Measurements from ENCODE around the gene FRRS1.
A peak's percentile ranks its signal among the peaks of the same experiment; 100 is the strongest.

FRRS1 gene, protein sequence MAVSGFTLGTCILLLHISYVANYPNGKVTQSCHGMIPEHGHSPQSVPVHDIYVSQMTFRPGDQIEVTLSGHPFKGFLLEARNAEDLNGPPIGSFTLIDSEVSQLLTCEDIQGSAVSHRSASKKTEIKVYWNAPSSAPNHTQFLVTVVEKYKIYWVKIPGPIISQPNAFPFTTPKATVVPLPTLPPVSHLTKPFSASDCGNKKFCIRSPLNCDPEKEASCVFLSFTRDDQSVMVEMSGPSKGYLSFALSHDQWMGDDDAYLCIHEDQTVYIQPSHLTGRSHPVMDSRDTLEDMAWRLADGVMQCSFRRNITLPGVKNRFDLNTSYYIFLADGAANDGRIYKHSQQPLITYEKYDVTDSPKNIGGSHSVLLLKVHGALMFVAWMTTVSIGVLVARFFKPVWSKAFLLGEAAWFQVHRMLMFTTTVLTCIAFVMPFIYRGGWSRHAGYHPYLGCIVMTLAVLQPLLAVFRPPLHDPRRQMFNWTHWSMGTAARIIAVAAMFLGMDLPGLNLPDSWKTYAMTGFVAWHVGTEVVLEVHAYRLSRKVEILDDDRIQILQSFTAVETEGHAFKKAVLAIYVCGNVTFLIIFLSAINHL

GRCh38 chr1:99766378-99766800 lies at the start of gene FRRS1:
Gene FRRS1 (minus strand): TSS chr1:99766635. CDS start chr1:99748768, 17,867 bp downstream.
- TF ChIP-seq, protein P1, sequence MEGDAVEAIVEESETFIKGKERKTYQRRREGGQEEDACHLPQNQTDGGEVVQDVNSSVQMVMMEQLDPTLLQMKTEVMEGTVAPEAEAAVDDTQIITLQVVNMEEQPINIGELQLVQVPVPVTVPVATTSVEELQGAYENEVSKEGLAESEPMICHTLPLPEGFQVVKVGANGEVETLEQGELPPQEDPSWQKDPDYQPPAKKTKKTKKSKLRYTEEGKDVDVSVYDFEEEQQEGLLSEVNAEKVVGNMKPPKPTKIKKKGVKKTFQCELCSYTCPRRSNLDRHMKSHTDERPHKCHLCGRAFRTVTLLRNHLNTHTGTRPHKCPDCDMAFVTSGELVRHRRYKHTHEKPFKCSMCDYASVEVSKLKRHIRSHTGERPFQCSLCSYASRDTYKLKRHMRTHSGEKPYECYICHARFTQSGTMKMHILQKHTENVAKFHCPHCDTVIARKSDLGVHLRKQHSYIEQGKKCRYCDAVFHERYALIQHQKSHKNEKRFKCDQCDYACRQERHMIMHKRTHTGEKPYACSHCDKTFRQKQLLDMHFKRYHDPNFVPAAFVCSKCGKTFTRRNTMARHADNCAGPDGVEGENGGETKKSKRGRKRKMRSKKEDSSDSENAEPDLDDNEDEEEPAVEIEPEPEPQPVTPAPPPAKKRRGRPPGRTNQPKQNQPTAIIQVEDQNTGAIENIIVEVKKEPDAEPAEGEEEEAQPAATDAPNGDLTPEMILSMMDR (IDR thresholded peaks at IDR 0.05; ENCODE audit: extremely low read depth, missing control alignments): peak; percentile 3
- DNase-seq (ENCODE audit: low spot score): peak; percentile 66

DNA sequence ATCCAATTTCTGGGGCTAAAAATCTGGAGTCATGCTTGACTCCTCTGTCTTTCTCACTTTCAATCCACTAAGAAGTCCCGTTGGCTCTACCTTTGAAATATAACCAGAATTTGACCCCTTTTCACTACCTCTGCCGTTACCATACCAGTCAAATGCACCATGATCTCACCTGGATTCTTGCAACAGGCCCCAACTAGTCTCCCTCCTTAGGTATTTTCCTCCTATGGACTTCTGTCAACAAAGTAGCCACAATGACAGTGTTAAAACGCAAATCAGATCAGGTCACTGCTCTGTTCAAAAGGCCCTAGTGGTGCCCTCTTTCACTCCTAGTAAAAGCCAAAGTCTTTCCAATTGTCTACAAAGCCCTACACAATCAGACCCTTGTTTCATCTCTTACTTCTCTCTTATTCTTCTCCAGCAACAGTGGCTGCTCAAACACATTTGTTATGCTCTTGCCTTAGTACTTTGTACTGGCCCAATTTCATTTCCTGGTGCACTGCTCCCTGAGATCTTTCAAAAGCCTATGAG lies 48.0 kb upstream of the FRRS1 start:
- TF ChIP-seq, protein P1 (IDR thresholded peaks at IDR 0.05; ENCODE audit: extremely low read depth, missing control alignments): no peak
- DNase-seq (ENCODE audit: low spot score): no peak

DNA sequence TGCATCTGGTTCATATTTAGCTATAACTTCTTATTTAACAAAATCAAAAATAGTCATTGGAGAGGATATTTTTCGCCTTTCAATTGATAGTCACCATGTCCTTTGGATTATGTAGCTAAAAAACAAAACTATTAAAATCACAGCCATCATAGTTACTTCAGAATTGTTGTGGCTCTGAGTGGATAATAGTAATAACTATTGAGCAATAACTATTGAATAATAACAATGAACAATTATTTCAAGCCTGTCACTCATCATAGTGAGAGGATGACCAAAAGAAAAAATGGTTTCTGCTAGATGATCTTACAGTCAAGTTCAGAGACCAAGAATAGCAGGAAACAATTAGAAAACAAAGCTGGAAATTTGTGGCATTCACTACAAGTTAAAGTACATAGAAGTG lies 45.3 kb upstream of the FRRS1 start:
- TF ChIP-seq, protein P1 (IDR thresholded peaks at IDR 0.05; ENCODE audit: extremely low read depth, missing control alignments): no peak
- DNase-seq (ENCODE audit: low spot score): no peak

GRCh38 chr1:99811075-99811474 lies 44.6 kb upstream of the FRRS1 start:
- TF ChIP-seq, protein P1 (IDR thresholded peaks at IDR 0.05; ENCODE audit: extremely low read depth, missing control alignments): no peak
- no peak for DNase-seq (ENCODE audit: low spot score)

DNA sequence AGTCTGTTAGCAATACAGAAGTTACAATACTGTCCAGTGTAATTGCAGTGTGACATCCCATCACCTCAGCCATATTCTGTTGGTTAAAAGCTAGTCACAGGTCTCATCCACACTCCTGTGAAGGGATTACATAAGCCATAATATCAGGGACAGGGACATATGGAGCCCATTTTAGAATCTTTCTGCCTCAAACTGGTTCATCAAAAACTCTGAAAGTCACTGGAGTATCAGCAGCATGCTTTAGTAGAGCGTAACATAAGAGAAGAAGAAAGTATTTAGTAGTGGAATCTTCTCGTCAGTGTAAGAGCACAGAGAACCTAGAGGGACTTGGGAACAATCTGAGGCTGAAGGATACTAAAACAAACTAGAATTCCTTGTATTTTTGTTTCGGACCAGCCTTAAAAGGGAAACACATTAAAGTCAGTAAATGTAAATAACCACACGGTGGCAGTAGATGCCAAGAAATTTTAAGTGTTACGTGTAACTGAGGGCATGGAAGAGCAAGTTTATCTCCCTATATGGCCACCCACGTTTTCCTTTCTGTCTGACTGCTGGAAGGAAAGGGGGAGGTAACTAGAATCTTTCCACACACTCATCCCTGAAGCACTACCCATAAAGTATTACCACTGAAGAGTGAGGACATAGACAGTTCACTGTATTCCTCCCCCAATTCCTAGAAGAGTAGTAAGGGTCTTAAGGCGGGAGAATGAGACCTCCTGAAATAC lies 42.1 kb upstream of the FRRS1 start:
- DNase-seq (ENCODE audit: low spot score): peak; percentile 75
- TF ChIP-seq, protein P1 (IDR thresholded peaks at IDR 0.05; ENCODE audit: extremely low read depth, missing control alignments): peak; percentile 34

DNA sequence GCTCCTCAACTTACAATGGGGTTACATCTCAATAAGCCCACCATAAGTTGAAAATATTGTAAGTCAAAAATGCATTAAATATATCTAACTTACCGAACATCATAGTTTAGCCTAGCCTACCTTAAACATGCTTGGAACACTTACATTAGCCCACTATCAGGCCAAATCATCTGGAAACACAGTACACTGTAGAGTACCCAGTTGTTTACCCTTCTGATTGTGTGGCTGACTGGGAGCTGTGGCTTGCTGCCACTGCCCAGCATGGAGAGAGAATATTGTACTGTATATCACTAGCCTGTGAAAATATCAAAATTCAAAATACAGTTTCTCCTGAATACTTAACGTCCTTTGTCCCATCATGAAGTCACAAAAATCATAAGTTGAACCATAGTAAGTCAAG lies 40.4 kb upstream of the FRRS1 start:
- TF ChIP-seq, protein P1 (IDR thresholded peaks at IDR 0.05; ENCODE audit: extremely low read depth, missing control alignments): no peak

More for the DNA sequence above, 40.4 kb upstream of the FRRS1 start:
- no peak for DNase-seq (ENCODE audit: low spot score)

All from GM20000 (cell line).